Superior temporal gyrus (tissue), 1 donor: Measurements from ENCODE around the gene TBC1D1.

Source experiments
- DNase-seq: peaks from one replicate; pipeline ENCODE4 v3.0.0-alpha.2; 2016; ENCODE audit errors: extremely low spot score

TBC1D1 gene

DNA sequence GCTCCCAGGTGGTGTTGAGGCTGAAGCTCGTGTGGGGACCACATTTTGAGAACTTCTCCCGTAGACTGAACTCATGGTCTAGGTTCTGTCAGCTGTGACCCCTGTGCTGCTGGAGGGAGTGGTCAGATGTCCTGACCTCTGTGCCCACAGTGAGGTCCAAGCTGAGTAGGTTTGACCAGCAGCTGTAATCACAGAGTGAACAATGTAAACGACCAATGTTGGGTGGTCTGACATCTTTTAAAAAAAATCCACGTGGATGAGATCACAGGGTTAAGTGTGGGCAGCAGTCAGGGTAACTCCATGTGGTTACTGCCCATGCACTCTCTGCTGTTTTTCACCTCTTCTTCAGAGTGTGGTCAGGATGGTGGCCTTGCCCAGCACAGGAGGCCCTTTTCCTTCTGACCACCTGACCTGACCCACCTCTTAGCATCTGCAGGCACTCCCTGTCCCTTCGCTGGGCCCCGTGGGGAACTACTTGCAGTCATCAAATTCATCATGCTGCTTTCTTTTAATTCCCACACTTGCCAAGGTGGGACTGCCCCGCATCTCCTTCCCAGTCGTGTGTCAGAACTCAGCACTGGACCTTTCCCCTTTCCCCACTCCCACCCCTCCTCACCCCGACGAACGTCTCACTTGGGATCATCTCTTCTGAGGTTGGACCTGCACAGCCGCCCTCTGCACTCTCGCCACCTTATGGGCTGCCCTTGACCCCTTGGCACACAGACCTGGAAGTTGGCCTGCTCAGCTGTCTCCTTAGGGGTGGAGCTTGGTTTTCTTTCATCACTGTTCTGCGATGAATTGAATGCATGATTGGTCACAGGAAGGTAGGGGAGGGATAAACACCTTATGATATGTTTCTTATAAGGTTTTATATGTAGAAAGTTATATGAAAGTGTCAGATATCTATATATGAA, 189.4 kb downstream of the TBC1D1 start:
- no peak for DNase-seq

- no peak for DNase-seq
These were observed 191.1 kb downstream of the TBC1D1 start for GRCh38 chr4:38082021-38082420.

DNA sequence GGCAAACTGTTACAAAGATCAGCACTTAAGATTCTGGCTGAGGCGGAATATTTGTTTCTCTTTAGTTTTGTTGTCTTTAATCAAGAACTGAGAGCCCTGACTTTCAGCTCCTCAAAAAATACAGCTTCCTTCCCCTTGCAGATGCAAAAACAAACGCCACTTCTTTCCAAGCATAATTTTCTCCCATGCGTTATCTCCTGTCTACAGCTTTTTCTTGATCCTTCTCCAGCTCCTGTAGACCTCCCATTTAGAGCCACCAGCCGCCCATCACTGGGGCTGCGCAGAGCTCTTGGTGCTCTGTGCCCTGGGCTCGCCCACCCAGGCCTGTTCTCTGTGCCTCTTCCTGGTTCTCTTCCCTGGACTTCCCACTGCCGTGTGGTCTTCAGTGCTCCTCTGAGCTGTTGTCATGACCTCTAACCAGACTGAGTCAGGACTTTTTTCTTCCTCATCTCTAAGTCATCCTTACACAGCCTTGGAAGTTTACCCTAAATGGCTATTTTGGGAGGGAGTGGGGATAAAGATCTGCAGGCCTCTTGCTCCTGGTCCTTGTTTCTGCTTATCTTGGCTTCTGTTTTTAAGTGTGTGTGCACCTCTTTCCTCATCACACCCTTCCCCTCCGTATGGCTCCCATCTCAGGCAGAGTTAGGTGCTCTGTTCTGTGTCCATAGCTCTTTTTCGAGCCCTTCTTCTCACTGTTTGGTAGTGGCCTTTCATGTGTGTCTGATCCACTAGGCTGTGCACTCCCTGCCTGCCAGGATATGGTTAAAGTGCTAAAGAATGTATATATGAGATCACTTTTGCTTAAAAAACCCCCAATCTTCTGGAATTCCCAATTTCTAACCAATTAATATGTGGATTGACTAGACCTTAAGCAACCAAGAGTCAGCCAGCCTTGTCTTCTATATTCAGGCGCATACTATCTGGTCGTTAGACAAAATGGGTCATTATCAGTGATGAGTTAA, 191.8 kb downstream of the TBC1D1 start:
- DNase-seq, result no peak

DNA sequence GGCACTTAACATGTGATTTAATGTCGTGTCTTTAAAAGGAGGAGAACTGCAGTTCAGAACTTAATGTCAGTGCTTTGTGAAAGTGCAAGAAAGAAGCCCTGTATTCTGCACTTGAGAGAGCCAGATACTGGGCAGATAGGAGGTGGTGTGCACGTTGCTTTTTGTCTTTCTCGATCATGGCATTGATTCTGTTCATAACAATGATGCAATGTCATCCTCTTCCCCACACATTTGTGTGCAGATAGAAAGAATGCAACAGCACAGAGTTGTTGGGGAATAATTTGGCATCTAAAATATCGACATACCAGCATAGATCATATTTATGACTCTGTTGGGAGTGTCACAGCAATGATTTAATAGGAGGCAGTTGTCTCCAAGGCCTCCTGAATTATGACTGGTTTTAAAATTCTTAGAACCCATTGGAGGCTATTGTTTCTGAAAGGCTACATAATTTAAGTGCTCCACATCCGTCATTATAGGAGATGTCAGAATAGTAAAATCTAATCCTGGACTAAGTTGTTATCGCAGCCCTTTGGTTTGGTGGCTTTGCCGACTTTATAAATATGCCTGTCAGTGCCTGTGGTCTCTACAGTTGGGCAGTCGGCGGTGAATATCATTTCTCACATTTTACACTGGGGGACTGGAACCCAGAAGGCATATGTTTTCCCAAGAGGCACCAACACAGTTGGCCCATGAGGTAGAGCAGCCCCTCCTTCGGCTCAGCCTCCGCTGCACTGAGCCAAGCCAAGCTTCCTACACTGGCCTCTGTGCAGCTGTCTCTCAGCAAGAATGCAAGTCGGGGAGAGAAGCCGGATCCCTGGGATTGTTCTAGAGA, 194.2 kb downstream of the TBC1D1 start:
- no peak for DNase-seq

- DNase-seq, result no peak
These were observed 194.9 kb downstream of the TBC1D1 start for GRCh38 chr4:38085751-38086150.

GRCh38 chr4:38086151-38086848, 195.4 kb downstream of the TBC1D1 start:
- DNase-seq, result no peak

GRCh38 chr4:38086849-38087226, 196.0 kb downstream of the TBC1D1 start:
- no peak for DNase-seq

DNA sequence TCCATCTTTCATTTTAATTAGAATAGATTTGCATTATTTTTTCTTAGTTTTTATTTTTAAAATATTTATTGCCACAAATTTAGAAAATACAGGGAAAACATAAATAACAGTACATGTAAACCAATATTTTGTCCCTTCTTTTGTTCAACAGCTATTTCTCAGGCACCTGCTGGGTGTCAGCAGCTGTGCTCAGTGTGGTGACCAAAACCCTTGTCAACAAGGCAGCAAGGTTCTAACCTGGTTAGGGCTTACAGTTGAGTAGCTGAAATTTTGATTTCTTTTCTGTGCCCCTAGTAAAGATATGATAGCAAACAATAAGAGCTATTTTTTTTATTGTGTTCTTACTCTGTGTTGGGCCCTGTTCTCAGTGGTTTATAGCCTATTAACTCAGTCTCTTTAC, 197.4 kb downstream of the TBC1D1 start:
- no peak for DNase-seq

DNA sequence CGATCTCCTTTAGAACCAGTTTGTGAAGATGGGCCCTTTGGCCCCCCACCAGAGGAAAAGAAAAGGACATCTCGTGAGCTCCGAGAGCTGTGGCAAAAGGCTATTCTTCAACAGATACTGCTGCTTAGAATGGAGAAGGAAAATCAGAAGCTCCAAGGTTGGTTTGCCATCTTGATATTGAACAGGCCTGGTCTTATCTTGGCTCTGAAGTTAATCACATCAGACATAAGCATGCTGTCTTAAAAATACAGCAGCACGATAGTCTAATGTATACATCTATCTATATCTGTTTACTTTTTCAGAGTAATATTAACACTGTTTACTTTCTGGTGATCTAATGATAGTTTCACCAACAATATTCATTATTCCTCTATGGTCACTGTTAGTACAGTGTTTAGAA, 199.1 kb downstream of the TBC1D1 start:
- DNase-seq, result no peak

GRCh38 chr4:38090455-38091246, 199.8 kb downstream of the TBC1D1 start:
- DNase-seq, result no peak

GRCh38 chr4:38091636-38092035, 200.8 kb downstream of the TBC1D1 start:
- DNase-seq, result no peak

- DNase-seq, result no peak
These were observed 201.8 kb downstream of the TBC1D1 start for GRCh38 chr4:38092701-38093100.

- DNase-seq, result no peak
These were observed 203.5 kb downstream of the TBC1D1 start for GRCh38 chr4:38094419-38094818.

GRCh38 chr4:38095691-38096090, 204.8 kb downstream of the TBC1D1 start:
- DNase-seq, result no peak

DNA sequence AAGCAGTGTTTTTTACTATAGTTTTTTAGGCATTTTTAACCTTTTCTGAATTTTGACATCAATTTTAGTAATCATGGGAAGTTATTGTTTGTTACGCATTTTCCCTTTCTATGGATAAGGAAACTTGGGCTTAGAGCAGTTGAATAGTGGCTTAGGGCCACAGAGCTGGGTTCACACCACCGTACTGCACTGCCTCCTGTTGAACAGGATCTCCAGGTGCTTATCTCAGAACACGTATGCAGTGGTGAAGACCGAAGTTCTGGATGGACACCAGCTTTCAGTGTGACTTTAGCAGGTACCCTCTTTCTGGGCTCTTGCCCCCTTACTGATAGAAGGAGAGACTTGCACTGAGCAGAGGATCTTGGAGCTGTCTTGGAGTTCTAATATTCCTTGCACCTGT, 206.9 kb downstream of the TBC1D1 start:
- no peak for DNase-seq

DNA sequence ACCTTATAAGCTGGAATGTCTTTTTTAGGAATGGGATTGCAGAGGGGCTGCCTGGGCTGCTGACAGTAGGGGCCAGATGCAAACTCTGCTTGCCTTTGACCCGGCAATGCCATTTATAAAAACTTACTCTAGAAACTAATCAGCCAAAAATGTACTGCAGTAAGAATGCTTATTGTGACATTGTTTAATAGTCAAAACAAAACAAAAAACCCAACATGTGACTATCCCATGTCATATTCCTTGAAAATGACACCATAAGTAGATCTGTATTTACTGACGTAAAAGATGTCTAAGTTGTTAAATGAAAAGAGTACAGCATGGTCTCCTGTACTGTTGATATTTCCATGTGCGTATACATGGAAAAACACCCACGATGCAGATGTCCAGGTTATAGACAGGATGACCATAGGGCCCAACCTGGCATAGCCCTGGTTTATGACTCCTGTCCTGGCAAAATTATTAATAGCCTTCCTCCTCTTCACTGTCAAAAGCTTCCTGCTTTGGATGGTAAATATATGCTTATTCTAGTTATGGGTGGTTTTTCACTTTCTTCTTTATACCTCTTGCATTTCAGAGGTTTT, 208.2 kb downstream of the TBC1D1 start:
- DNase-seq, result no peak

- DNase-seq, result no peak
These were observed 209.1 kb downstream of the TBC1D1 start for GRCh38 chr4:38099908-38100407.

- no peak for DNase-seq
These were observed 209.8 kb downstream of the TBC1D1 start for GRCh38 chr4:38100474-38101255.

DNA sequence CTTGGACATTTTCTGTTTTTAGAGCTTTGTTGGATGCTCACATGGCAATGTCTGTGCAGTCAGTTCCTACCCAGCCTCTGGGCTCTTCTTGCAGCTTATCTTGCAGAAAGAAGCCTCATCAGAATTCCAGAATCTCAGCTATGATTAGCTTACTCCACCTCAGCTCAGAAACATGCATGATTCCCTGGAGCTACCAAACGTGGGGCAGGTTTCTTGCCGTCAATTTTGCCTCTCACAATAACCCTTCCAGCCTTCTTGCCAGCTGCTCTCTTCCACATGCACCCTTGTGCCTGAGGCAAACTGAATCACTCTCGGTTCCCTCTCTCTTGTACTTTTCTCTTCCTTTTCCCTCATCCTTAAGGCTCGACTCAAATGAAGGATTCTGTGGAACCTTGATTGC, 210.7 kb downstream of the TBC1D1 start:
- DNase-seq, result no peak
